KMS-11 (cell line): ENCODE results near the gene SYCE3.

ENCODE experiments used
- H2AFZ ChIP-seq: fragments of 200-600 bp; sonication (generic); 2 replicates; pipeline ENCODE4 v1.6.1; 2016; ENCODE audit warnings: antibody characterized with exemption, mixed run types, low read depth
- H3K27ac ChIP-seq: fragments of 200-600 bp; sonication (generic); 2 replicates; pipeline ENCODE4 v1.6.1; 2016; ENCODE audit warnings: mild to moderate bottlenecking, mixed run types
- H3K27me3 ChIP-seq: fragments of 200-600 bp; sonication (generic); 2 replicates; pipeline ENCODE4 v1.6.1; 2017; ENCODE audit warnings: mild to moderate bottlenecking, low read depth, mixed run types, moderate library complexity; ENCODE audit not compliant: insufficient read depth
- H3K36me3 ChIP-seq: fragments of 200-600 bp; sonication (generic); 2 replicates; pipeline ENCODE4 v1.6.1; 2017; ENCODE audit warnings: mild to moderate bottlenecking, mixed run types; ENCODE audit not compliant: insufficient read depth
- H3K4me1 ChIP-seq: fragments of 200-600 bp; sonication (generic); 2 replicates; pipeline ENCODE4 v1.6.1; 2016; ENCODE audit warnings: mild to moderate bottlenecking, low read depth, mixed run types; ENCODE audit not compliant: poor library complexity, severe bottlenecking
- H3K4me2 ChIP-seq: fragments of 200-600 bp; sonication (generic); 2 replicates; pipeline ENCODE4 v1.7.0; 2016; ENCODE audit warnings: mild to moderate bottlenecking, mixed run types
- H3K4me3 ChIP-seq: fragments of 200-600 bp; sonication (generic); IDR thresholded peaks from 2 replicates; pipeline ENCODE4 v1.6.1; 2017; ENCODE audit warnings: low read depth, low read length, mixed read lengths; ENCODE audit not compliant: insufficient read depth
- H3K79me2 ChIP-seq: fragments of 200-600 bp; sonication (generic); 2 replicates; pipeline ENCODE4 v1.6.1; 2016; ENCODE audit warnings: low read depth, mixed run types; ENCODE audit not compliant: insufficient read depth
- H3K9ac ChIP-seq: fragments of 200-600 bp; sonication (generic); 2 replicates; pipeline ENCODE4 v1.6.1; 2016; ENCODE audit warnings: mild to moderate bottlenecking, mixed run types
- H4K20me1 ChIP-seq: fragments of 200-600 bp; sonication (generic); 2 replicates; pipeline ENCODE4 v1.6.1; 2016; ENCODE audit warnings: mild to moderate bottlenecking, mixed run types; ENCODE audit not compliant: insufficient read depth
- CTCF ChIP-seq: fragments of 200-600 bp; sonication (generic); conservative IDR thresholded peaks from 2 replicates; pipeline ENCODE4 v1.6.1; 2017; ENCODE audit warnings: low read depth, mild to moderate bottlenecking, antibody characterized with exemption, low read length, moderate library complexity, mixed read lengths

SYCE3 gene

GRCh38 chr22:50581950-50582492 is 19.3 kb upstream of the SYCE3 start:
- Histone ChIP-seq H3K4me1 (peaks cover 4% of the 10 kb centered on the region), H3K4me3 (peak overlapping the region; percentile 27), H3K79me2 (no peaks in the 10 kb centered on the region), H3K27me3 (no peaks in the 10 kb centered on the region), H3K27ac (peak overlapping the region; percentile 64), H3K36me3 (no peaks in the 10 kb centered on the region), H3K4me2 (peak overlapping the region; percentile 57; the same call in 1 of the 2 replicates), H3K9ac (peak overlapping the region; percentile 80), H2AFZ (peak overlapping the region; percentile 71), H4K20me1 (no peaks in the 10 kb centered on the region)
- no peak for TF ChIP-seq CTCF

- Histone ChIP-seq H3K27me3 (no peaks in the 10 kb centered on the region), H3K79me2 (no peaks in the 10 kb centered on the region), H4K20me1 (no peaks in the 10 kb centered on the region), H3K9ac (peak overlapping the region; percentile 80; the same call in 1 of the 2 replicates), H3K27ac (no peak overlapping the region), H3K4me1 (peaks cover 4% of the 10 kb centered on the region), H3K4me2 (peak overlapping the region; percentile 57; the same call in 1 of the 2 replicates), H2AFZ (no peak overlapping the region), H3K4me3 (peak overlapping the region; percentile 27), H3K36me3 (no peaks in the 10 kb centered on the region)
- no peak for TF ChIP-seq CTCF
Observed at GRCh38 chr22:50581031-50581949, 18.6 kb upstream of the SYCE3 start.

- no peak for TF ChIP-seq CTCF
- Histone ChIP-seq H3K79me2 (no peaks in the 10 kb centered on the region), H3K4me3 (no peak overlapping the region), H3K36me3 (no peaks in the 10 kb centered on the region), H3K27me3 (no peaks in the 10 kb centered on the region), H3K4me1 (peaks cover 4% of the 10 kb centered on the region), H2AFZ (no peak overlapping the region), H4K20me1 (no peaks in the 10 kb centered on the region), H3K27ac (no peak overlapping the region), H3K4me2 (no peak overlapping the region), H3K9ac (no peak overlapping the region)
Observed at GRCh38 chr22:50579752-50580151, 17.0 kb upstream of the SYCE3 start.

- no peaks in the 10 kb centered on the region for H3K27me3 ChIP-seq
- H4K20me1 ChIP-seq: no peaks in the 10 kb centered on the region
- H3K9ac ChIP-seq: no peak overlapping the region
- H3K79me2 ChIP-seq: no peaks in the 10 kb centered on the region
- peaks cover 4% of the 10 kb centered on the region for H3K4me1 ChIP-seq
- H3K4me3 ChIP-seq: no peak overlapping the region
- no peak overlapping the region for H2AFZ ChIP-seq
- no peak overlapping the region for H3K27ac ChIP-seq
- no peaks in the 10 kb centered on the region for H3K36me3 ChIP-seq
- no peak overlapping the region for H3K4me2 ChIP-seq
- no peak for TF ChIP-seq CTCF
Observed at GRCh38 chr22:50578776-50579310, 16.1 kb upstream of the SYCE3 start.
